T-helper 2 cell treated with Interferon-gamma antibody and Interleukin-4, amounts not matched to agents 5 μg/mL and 100 μg/mL, for 36 hours (primary cell): ENCODE measurements around the gene SLC16A4.
"Not testable (repeated sequence)": the region's sequence is repeated elsewhere in the genome, so short reads cannot be mapped to it uniquely, and the experiment has no call there.

Experiments
- DNase-seq: peaks from one replicate; pipeline ENCODE4 v3.0.0; 2021; ENCODE audit warnings: low spot score
- H3K27ac Mint-ChIP-seq: one replicate; pipeline ENCODE4 v1.8.0; 2021; ENCODE audit warnings: mild to moderate bottlenecking, mixed read lengths
- H3K27me3 Mint-ChIP-seq: one replicate; pipeline ENCODE4 v1.8.0; 2021; ENCODE audit warnings: low read depth, mixed read lengths
- H3K36me3 Mint-ChIP-seq: one replicate; pipeline ENCODE4 v1.8.0; 2021; ENCODE audit warnings: low read depth, mixed read lengths
- H3K4me1 Mint-ChIP-seq: one replicate; pipeline ENCODE4 v1.8.0; 2021; ENCODE audit warnings: low read depth, mixed read lengths
- H3K4me3 Mint-ChIP-seq: one replicate; pipeline ENCODE4 v1.8.0; 2022; ENCODE audit warnings: mild to moderate bottlenecking, moderate library complexity, mixed read lengths
- H3K9me3 Mint-ChIP-seq: one replicate; pipeline ENCODE4 v1.8.0; 2021; ENCODE audit warnings: mixed read lengths

The SLC16A4 gene

GRCh38 chr1:110390692-110391245, at the start of gene SLC16A4:
SLC16A4 (minus strand) TSS chr1:110391026; CDS start chr1:110389323, 1,703 bp downstream.
- H3K27ac Mint-ChIP-seq, result no peak within 1 kb of the TSS
- H3K4me1 Mint-ChIP-seq, result peaks cover 4% of the 10 kb centered on the region
- peaks cover 18% of the 10 kb centered on the region for H3K36me3 Mint-ChIP-seq
- no peak within 1 kb of the TSS for H3K4me3 Mint-ChIP-seq
- H3K27me3 Mint-ChIP-seq, result no peaks in the 10 kb centered on the region
- no peak for DNase-seq
- no peaks in the 10 kb centered on the region for H3K9me3 Mint-ChIP-seq

- not testable (repeated sequence) for DNase-seq, H3K27ac Mint-ChIP-seq, H3K36me3 Mint-ChIP-seq, H3K27me3 Mint-ChIP-seq, H3K4me3 Mint-ChIP-seq, H3K9me3 Mint-ChIP-seq, H3K4me1 Mint-ChIP-seq
Measured at GRCh38 chr1:110439873-110440272, 49.0 kb upstream of the SLC16A4 start.

- H3K9me3 Mint-ChIP-seq, result no peaks in the 10 kb centered on the region
- no peak overlapping the region for H3K27ac Mint-ChIP-seq
- no peaks in the 10 kb centered on the region for H3K4me1 Mint-ChIP-seq
- no peak overlapping the region for H3K4me3 Mint-ChIP-seq
- no peak for DNase-seq
- H3K36me3 Mint-ChIP-seq, result no peaks in the 10 kb centered on the region
- H3K27me3 Mint-ChIP-seq, result peaks cover 6% of the 10 kb centered on the region
Measured at GRCh38 chr1:110438893-110439292, 48.1 kb upstream of the SLC16A4 start.

GRCh38 chr1:110437645-110438299, 46.9 kb upstream of the SLC16A4 start:
- H3K9me3 Mint-ChIP-seq, H3K36me3 Mint-ChIP-seq, H3K27ac Mint-ChIP-seq, H3K4me1 Mint-ChIP-seq, H3K4me3 Mint-ChIP-seq, DNase-seq, H3K27me3 Mint-ChIP-seq: not testable (repeated sequence)

GRCh38 chr1:110436635-110437034, 45.8 kb upstream of the SLC16A4 start:
- Mint-ChIP-seq H3K27me3 (peaks cover 4% of the 10 kb centered on the region), H3K27ac (no peak overlapping the region), H3K36me3 (no peaks in the 10 kb centered on the region), H3K4me3 (no peak overlapping the region), H3K9me3 (no peaks in the 10 kb centered on the region), H3K4me1 (no peaks in the 10 kb centered on the region)
- DNase-seq, result no peak

- Mint-ChIP-seq H3K36me3 (no peaks in the 10 kb centered on the region), H3K27me3 (peaks cover 4% of the 10 kb centered on the region), H3K4me1 (no peaks in the 10 kb centered on the region), H3K27ac (no peak overlapping the region), H3K9me3 (no peaks in the 10 kb centered on the region), H3K4me3 (no peak overlapping the region)
- DNase-seq, result no peak
Measured at GRCh38 chr1:110434946-110435345, 44.1 kb upstream of the SLC16A4 start.

- DNase-seq, result no peak
Measured at GRCh38 chr1:110433803-110434202, 43.0 kb upstream of the SLC16A4 start.

GRCh38 chr1:110433213-110433612, 42.4 kb upstream of the SLC16A4 start:
- DNase-seq, result no peak
- Mint-ChIP-seq H3K4me1 (no peaks in the 10 kb centered on the region), H3K4me3 (no peak overlapping the region), H3K27me3 (peaks cover 2% of the 10 kb centered on the region), H3K27ac (no peak overlapping the region), H3K36me3 (no peaks in the 10 kb centered on the region), H3K9me3 (no peaks in the 10 kb centered on the region)

More at GRCh38 chr1:110433803-110434202, 43.0 kb upstream of the SLC16A4 start:
- H3K27me3 Mint-ChIP-seq, result peaks cover 2% of the 10 kb centered on the region
- no peaks in the 10 kb centered on the region for H3K9me3 Mint-ChIP-seq
- no peaks in the 10 kb centered on the region for H3K4me1 Mint-ChIP-seq
- H3K27ac Mint-ChIP-seq, result no peak overlapping the region
- H3K4me3 Mint-ChIP-seq, result no peak overlapping the region
- no peaks in the 10 kb centered on the region for H3K36me3 Mint-ChIP-seq

- Mint-ChIP-seq H3K36me3 (no peaks in the 10 kb centered on the region), H3K4me1 (no peaks in the 10 kb centered on the region), H3K27me3 (no peaks in the 10 kb centered on the region), H3K9me3 (no peaks in the 10 kb centered on the region), H3K4me3 (no peak overlapping the region), H3K27ac (no peak overlapping the region)
- DNase-seq, result no peak
Measured at GRCh38 chr1:110430901-110431300, 40.1 kb upstream of the SLC16A4 start.

GRCh38 chr1:110430366-110430765, 39.5 kb upstream of the SLC16A4 start:
- Mint-ChIP-seq H3K27me3 (no peaks in the 10 kb centered on the region), H3K36me3 (no peaks in the 10 kb centered on the region), H3K4me3 (no peak overlapping the region), H3K9me3 (no peaks in the 10 kb centered on the region), H3K4me1 (no peaks in the 10 kb centered on the region), H3K27ac (no peak overlapping the region)
- no peak for DNase-seq

GRCh38 chr1:110428946-110429345, 38.1 kb upstream of the SLC16A4 start:
- H3K27me3 Mint-ChIP-seq, result peaks cover 3% of the 10 kb centered on the region
- H3K9me3 Mint-ChIP-seq, result no peaks in the 10 kb centered on the region
- no peaks in the 10 kb centered on the region for H3K36me3 Mint-ChIP-seq
- no peak for DNase-seq
- no peaks in the 10 kb centered on the region for H3K4me1 Mint-ChIP-seq
- H3K4me3 Mint-ChIP-seq, result no peak overlapping the region
- no peak overlapping the region for H3K27ac Mint-ChIP-seq

GRCh38 chr1:110426854-110427253, 36.0 kb upstream of the SLC16A4 start:
- H3K36me3 Mint-ChIP-seq, result no peaks in the 10 kb centered on the region
- H3K4me1 Mint-ChIP-seq, result peaks cover 5% of the 10 kb centered on the region
- no peak overlapping the region for H3K4me3 Mint-ChIP-seq
- H3K9me3 Mint-ChIP-seq, result no peaks in the 10 kb centered on the region
- DNase-seq, result no peak
- no peak overlapping the region for H3K27ac Mint-ChIP-seq
- H3K27me3 Mint-ChIP-seq, result peaks cover 12% of the 10 kb centered on the region

GRCh38 chr1:110425612-110426152, 34.9 kb upstream of the SLC16A4 start:
- no peaks in the 10 kb centered on the region for H3K9me3 Mint-ChIP-seq
- H3K4me1 Mint-ChIP-seq, result peaks cover 14% of the 10 kb centered on the region
- no peak overlapping the region for H3K4me3 Mint-ChIP-seq
- no peak for DNase-seq
- H3K36me3 Mint-ChIP-seq, result no peaks in the 10 kb centered on the region
- peaks cover 12% of the 10 kb centered on the region for H3K27me3 Mint-ChIP-seq
- H3K27ac Mint-ChIP-seq, result no peak overlapping the region

GRCh38 chr1:110424699-110425611, 34.1 kb upstream of the SLC16A4 start:
- no peak overlapping the region for H3K4me3 Mint-ChIP-seq
- peaks cover 12% of the 10 kb centered on the region for H3K27me3 Mint-ChIP-seq
- H3K27ac Mint-ChIP-seq, result no peak overlapping the region
- H3K36me3 Mint-ChIP-seq, result no peaks in the 10 kb centered on the region
- no peaks in the 10 kb centered on the region for H3K9me3 Mint-ChIP-seq
- no peak for DNase-seq
- peaks cover 14% of the 10 kb centered on the region for H3K4me1 Mint-ChIP-seq
